GM12891 (cell line): ENCODE measurements around the gene TMCC2.

Experiments used
- PAX5 ChIP-seq: IDR thresholded peaks from 2 replicates; pipeline ENCODE4 v1.6.1; 2011; ENCODE audit warnings: low read length, moderate library complexity, mild to moderate bottlenecking; ENCODE audit not compliant: insufficient read depth, severe bottlenecking
- POLR2A ChIP-seq: IDR thresholded peaks from 2 replicates; pipeline ENCODE4 v1.6.1; 2011; ENCODE audit warnings: low read depth, low read length, control low read depth
- TAF1 ChIP-seq: IDR thresholded peaks from 2 replicates; pipeline ENCODE4 v1.6.1; 2011; ENCODE audit warnings: low read depth, low read length, control low read depth

DNA sequence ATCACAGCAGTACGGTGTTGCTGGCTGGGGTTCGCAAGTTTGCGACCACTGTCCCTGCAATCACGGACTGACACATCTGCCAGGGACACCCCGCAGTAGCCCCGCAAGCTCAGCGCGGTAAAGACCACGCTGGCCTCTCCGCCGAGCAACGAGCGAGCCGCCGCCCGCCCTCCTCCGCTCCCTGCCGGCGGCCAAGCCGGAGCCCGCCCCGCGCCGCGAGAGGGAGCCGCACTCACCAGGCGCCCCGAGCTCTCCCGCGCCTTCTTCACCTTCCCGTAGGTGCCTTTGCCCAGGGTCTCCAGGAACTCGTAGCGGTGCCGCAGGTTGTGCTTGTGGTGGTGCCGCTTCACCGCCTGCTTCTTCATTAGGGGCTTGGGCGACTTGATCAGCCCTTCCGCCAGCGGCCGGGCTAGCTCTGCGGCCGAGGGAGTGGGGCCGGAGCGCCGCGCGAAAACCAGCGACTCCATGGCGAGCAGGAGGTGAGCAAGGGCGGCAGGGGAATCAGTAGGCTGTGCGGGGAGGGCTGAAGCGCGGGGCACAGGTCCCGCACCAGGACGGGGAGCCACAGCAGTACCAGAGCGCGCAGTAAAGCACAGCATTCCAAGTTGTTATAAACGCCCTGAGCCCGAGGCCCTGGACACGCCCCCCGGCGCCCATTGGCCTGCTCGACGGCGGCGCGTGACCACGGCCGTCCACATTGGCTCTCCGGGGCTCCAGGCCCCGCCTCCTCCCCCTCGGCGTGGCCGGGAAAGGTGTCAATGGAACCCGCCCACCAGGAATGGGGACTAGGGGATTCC lies 93.6 kb downstream of the TMCC2 start, which contains the start of gene NUAK2:
- TF ChIP-seq POLR2A (no peak), PAX5 (no peak), TAF1 (no peak)
